Measurements from ENCODE around the gene FBXL15.
"Not testable (repeated sequence)": the region's sequence is repeated elsewhere in the genome, so short reads cannot be mapped to it uniquely, and the experiment has no call there.

Gene FBXL15

GRCh38 chr10:102450374-102451104, 29.9 kb downstream of the FBXL15 start (continued):
- 0 out of 2 replicates have a peak, but pooled peaks have one; percentile 12 for TF ChIP-seq SNAI2 (CRISPR knock-in tag; IDR thresholded peaks at IDR 0.05)
- peak; percentile 70; the same call in 1 of the 2 replicates for TF ChIP-seq BACH2 (CRISPR knock-in tag; IDR thresholded peaks at IDR 0.05; ENCODE audit: borderline replicate concordance)
- no peak for TF ChIP-seq PATZ1 (CRISPR knock-in tag; IDR thresholded peaks at IDR 0.05; ENCODE audit: borderline replicate concordance)

- ATAC-seq: peak; percentile 6; the same call in 2 of the 3 replicates
- TF ChIP-seq ZNF565 (CRISPR knock-in tag; conservative IDR thresholded peaks at IDR 0.05; ENCODE audit: low read depth) (no peak), ZFP30 (CRISPR knock-in tag; IDR thresholded peaks at IDR 0.05) (no peak), ZFP3 (CRISPR knock-in tag; IDR thresholded peaks at IDR 0.05) (no peak), GLIS3 (CRISPR knock-in tag; IDR thresholded peaks at IDR 0.05) (no peak)
These were observed 30.7 kb downstream of the FBXL15 start, which contains the start of gene C10orf95 for GRCh38 chr10:102451105-102451969. Gene C10orf95, minus strand, starts transcription at chr10:102451543. Its CDS starts 450 bp downstream, at chr10:102451093.

- no peak for ATAC-seq
- TF ChIP-seq ZNF565 (CRISPR knock-in tag; conservative IDR thresholded peaks at IDR 0.05; ENCODE audit: low read depth) (no peak), ZNF8 (CRISPR knock-in tag; IDR thresholded peaks at IDR 0.05) (peak; percentile 64; the same call in 1 of the 2 replicates), CREB5 (CRISPR knock-in tag; IDR thresholded peaks at IDR 0.05; ENCODE audit: low read depth) (no peak), ZC3H10 (CRISPR knock-in tag; IDR thresholded peaks at IDR 0.05) (no peak)
These were observed 32.2 kb downstream of the FBXL15 start for GRCh38 chr10:102452672-102453340.

- ATAC-seq: no peak
- TF ChIP-seq OSR1 (CRISPR knock-in tag; IDR thresholded peaks at IDR 0.05) (no peak), RARB (CRISPR knock-in tag; IDR thresholded peaks at IDR 0.05) (no peak), ZNF8 (CRISPR knock-in tag; IDR thresholded peaks at IDR 0.05) (no peak), ISL1 (CRISPR knock-in tag; IDR thresholded peaks at IDR 0.05) (no peak), ZFP30 (CRISPR knock-in tag; IDR thresholded peaks at IDR 0.05) (no peak), BACH2 (CRISPR knock-in tag; IDR thresholded peaks at IDR 0.05; ENCODE audit: borderline replicate concordance) (no peak), CSRNP3 (CRISPR knock-in tag; IDR thresholded peaks at IDR 0.05) (no peak), ZNF565 (CRISPR knock-in tag; conservative IDR thresholded peaks at IDR 0.05; ENCODE audit: low read depth) (no peak), TOX (CRISPR knock-in tag; IDR thresholded peaks at IDR 0.05; ENCODE audit: borderline replicate concordance) (no peak), POU6F1 (CRISPR knock-in tag; IDR thresholded peaks at IDR 0.05; ENCODE audit: borderline replicate concordance, low read depth) (no peak), ZNF70 (CRISPR knock-in tag; IDR thresholded peaks at IDR 0.05) (no peak), GLIS3 (CRISPR knock-in tag; IDR thresholded peaks at IDR 0.05) (no peak), ZFP3 (CRISPR knock-in tag; IDR thresholded peaks at IDR 0.05) (no peak), PATZ1 (CRISPR knock-in tag; IDR thresholded peaks at IDR 0.05; ENCODE audit: borderline replicate concordance) (no peak), SNAI2 (CRISPR knock-in tag; IDR thresholded peaks at IDR 0.05) (no peak), CSDC2 (CRISPR knock-in tag; IDR thresholded peaks at IDR 0.05) (no peak), TCF4 (CRISPR knock-in tag; IDR thresholded peaks at IDR 0.05; ENCODE audit: borderline replicate concordance) (no peak), ARNTL (CRISPR knock-in tag; IDR thresholded peaks at IDR 0.05; ENCODE audit: borderline replicate concordance, low read depth) (no peak), ZC3H10 (CRISPR knock-in tag; IDR thresholded peaks at IDR 0.05) (no peak)
These were observed 32.9 kb downstream of the FBXL15 start for GRCh38 chr10:102453502-102453901.

- not testable (repeated sequence) for ATAC-seq
These were observed 34.2 kb downstream of the FBXL15 start for GRCh38 chr10:102454662-102455487.

All from SK-N-SH treated with all-trans-retinoic acid at 6 μM for 48 hours (cell line).